SJSA1 (cell line): Measurements from ENCODE around the gene NYAP1. TPM values are rescaled to one million over a fixed set of nuclear protein-coding genes. Genes with fewer than 3 reads are reported as not detected.
"Not testable (repeated sequence)": the region's sequence is repeated elsewhere in the genome, so short reads cannot be mapped to it uniquely, and the experiment has no call there.

Experiments used
- DNase-seq, 2 experiments: peaks; one replicate each; pipeline ENCODE4 v3.0.0-alpha.2; 2015 to 2020; ENCODE audit warnings: low spot score in 2 of 2, low read depth in 1 of 2
- H3K27ac ChIP-seq: fragments of 250-450 bp; sonication (Bioruptor Pico); 2 replicates; pipeline ENCODE4 v1.5.1; 2020; ENCODE audit warnings: mild to moderate bottlenecking, moderate library complexity
- H3K27me3 ChIP-seq: fragments of 250-450 bp; sonication (Bioruptor Pico); replicated peaks from 2 replicates; pipeline ENCODE4 v1.5.1; 2020; ENCODE audit warnings: mild to moderate bottlenecking, moderate library complexity
- H3K36me3 ChIP-seq: fragments of 250-450 bp; sonication (Bioruptor Pico); 2 replicates; pipeline ENCODE4 v1.5.1; 2020; ENCODE audit warnings: mild to moderate bottlenecking
- H3K4me1 ChIP-seq: fragments of 250-450 bp; sonication (Bioruptor Pico); replicated peaks from 2 replicates; pipeline ENCODE4 v1.6.1; 2021; ENCODE audit warnings: mild to moderate bottlenecking
- H3K4me3 ChIP-seq: fragments of 250-450 bp; sonication (Bioruptor Pico); 2 replicates; pipeline ENCODE4 v1.5.1; 2020; ENCODE audit warnings: mild to moderate bottlenecking
- H3K9me3 ChIP-seq: fragments of 250-450 bp; sonication (Bioruptor Pico); replicated peaks from 2 replicates; pipeline ENCODE4 v1.5.1; 2020; ENCODE audit warnings: mild to moderate bottlenecking
- total RNA-seq: library from RNA; depleted of rRNA; stranded (reverse); fragments of >200 nt; shearing (Covaris generic); gene quantifications from 2 replicates; pipeline ENCODE4 v1.2.3, GENCODE V29; 2014

Gene NYAP1
- total RNA-seq, 1 experiment from 2014 or later: 0.87 TPM

GRCh38 chr7:100446040-100446439, 37.7 kb upstream of the NYAP1 start:
- no peak overlapping the region for H3K4me3 ChIP-seq
- no peaks in the 10 kb centered on the region for H3K27me3 ChIP-seq
- H3K27ac ChIP-seq: no peak overlapping the region
- H3K36me3 ChIP-seq: no peaks in the 10 kb centered on the region
- no peaks in the 10 kb centered on the region for H3K9me3 ChIP-seq
- peaks cover 40% of the 10 kb centered on the region for H3K4me1 ChIP-seq
- DNase-seq: no peak

GRCh38 chr7:100447363-100447762, 36.4 kb upstream of the NYAP1 start:
- H3K27me3 ChIP-seq, H3K9me3 ChIP-seq, DNase-seq, H3K36me3 ChIP-seq, H3K4me3 ChIP-seq, H3K27ac ChIP-seq: not testable (repeated sequence)
- peaks cover 36% of the 10 kb centered on the region for H3K4me1 ChIP-seq

- Histone ChIP-seq H3K4me1 (peaks cover 17% of the 10 kb centered on the region), H3K9me3 (no peaks in the 10 kb centered on the region), H3K4me3 (no peak overlapping the region), H3K27ac (no peak overlapping the region), H3K36me3 (no peaks in the 10 kb centered on the region), H3K27me3 (no peaks in the 10 kb centered on the region)
- DNase-seq: no peak
Measured at GRCh38 chr7:100449190-100449795, 34.4 kb upstream of the NYAP1 start.

- H3K9me3 ChIP-seq: no peaks in the 10 kb centered on the region
- no peaks in the 10 kb centered on the region for H3K36me3 ChIP-seq
- no peak for DNase-seq
- H3K27me3 ChIP-seq: no peaks in the 10 kb centered on the region
- H3K4me3 ChIP-seq: no peak overlapping the region
- H3K27ac ChIP-seq: no peak overlapping the region
- peaks cover 7% of the 10 kb centered on the region for H3K4me1 ChIP-seq
Measured at GRCh38 chr7:100452513-100452912, 31.2 kb upstream of the NYAP1 start.

GRCh38 chr7:100453854-100454253, 29.9 kb upstream of the NYAP1 start:
- H3K27ac ChIP-seq, H3K4me3 ChIP-seq: not testable (repeated sequence)

GRCh38 chr7:100455206-100455605, 28.5 kb upstream of the NYAP1 start:
- Histone ChIP-seq H3K36me3 (no peaks in the 10 kb centered on the region), H3K27me3 (no peaks in the 10 kb centered on the region), H3K27ac (no peak overlapping the region), H3K9me3 (no peaks in the 10 kb centered on the region), H3K4me1 (peaks cover 7% of the 10 kb centered on the region), H3K4me3 (no peak overlapping the region)
- no peak for DNase-seq

More at GRCh38 chr7:100453854-100454253, 29.9 kb upstream of the NYAP1 start:
- H3K4me1 ChIP-seq, H3K36me3 ChIP-seq, DNase-seq, H3K9me3 ChIP-seq, H3K27me3 ChIP-seq: not testable (repeated sequence)

GRCh38 chr7:100456562-100456961, 27.2 kb upstream of the NYAP1 start:
- Histone ChIP-seq H3K27me3 (no peaks in the 10 kb centered on the region), H3K27ac (no peak overlapping the region), H3K36me3 (no peaks in the 10 kb centered on the region), H3K4me1 (no peaks in the 10 kb centered on the region), H3K9me3 (no peaks in the 10 kb centered on the region), H3K4me3 (no peak overlapping the region)
- DNase-seq: no peak

GRCh38 chr7:100457033-100457432, 26.7 kb upstream of the NYAP1 start:
- DNase-seq: no peak
- Histone ChIP-seq H3K4me3 (no peak overlapping the region), H3K36me3 (no peaks in the 10 kb centered on the region), H3K9me3 (no peaks in the 10 kb centered on the region), H3K4me1 (no peaks in the 10 kb centered on the region), H3K27me3 (no peaks in the 10 kb centered on the region), H3K27ac (no peak overlapping the region)

GRCh38 chr7:100464210-100464660, 19.5 kb upstream of the NYAP1 start, which contains the start of gene SPACDR:
Gene SPACDR (minus strand): TSS chr7:100464260. CDS start chr7:100464025, 235 bp downstream.
- peaks cover 13% of the 10 kb centered on the region for H3K4me1 ChIP-seq
- peaks cover 30% of the 10 kb centered on the region for H3K36me3 ChIP-seq
- H3K4me3 ChIP-seq: no peak within 1 kb of the TSS
- no peak for DNase-seq
- no peaks in the 10 kb centered on the region for H3K9me3 ChIP-seq
- no peak within 1 kb of the TSS for H3K27ac ChIP-seq
- no peaks in the 10 kb centered on the region for H3K27me3 ChIP-seq

- H3K9me3 ChIP-seq: no peaks in the 10 kb centered on the region
- no peak for DNase-seq
- peaks cover 13% of the 10 kb centered on the region for H3K4me1 ChIP-seq
- no peaks in the 10 kb centered on the region for H3K27me3 ChIP-seq
- no peak overlapping the region for H3K4me3 ChIP-seq
- no peak overlapping the region for H3K27ac ChIP-seq
- peaks cover 35% of the 10 kb centered on the region for H3K36me3 ChIP-seq
Measured at GRCh38 chr7:100464791-100465190, 18.9 kb upstream of the NYAP1 start.

GRCh38 chr7:100465299-100465698, 18.4 kb upstream of the NYAP1 start:
- H3K4me3 ChIP-seq: no peak overlapping the region
- no peak for DNase-seq
- peaks cover 38% of the 10 kb centered on the region for H3K36me3 ChIP-seq
- no peaks in the 10 kb centered on the region for H3K9me3 ChIP-seq
- H3K4me1 ChIP-seq: peaks cover 13% of the 10 kb centered on the region
- no peaks in the 10 kb centered on the region for H3K27me3 ChIP-seq
- H3K27ac ChIP-seq: no peak overlapping the region

- Histone ChIP-seq H3K4me3 (no peak overlapping the region), H3K4me1 (peaks cover 13% of the 10 kb centered on the region), H3K27ac (no peak overlapping the region), H3K9me3 (no peaks in the 10 kb centered on the region), H3K36me3 (peaks cover 43% of the 10 kb centered on the region), H3K27me3 (no peaks in the 10 kb centered on the region)
- DNase-seq: peak in 1 of 2 experiments; percentile 71
Measured at GRCh38 chr7:100465702-100466311, 17.9 kb upstream of the NYAP1 start.

GRCh38 chr7:100466653-100467605, 16.8 kb upstream of the NYAP1 start:
- peaks cover 51% of the 10 kb centered on the region for H3K36me3 ChIP-seq
- DNase-seq: no peak
- no peaks in the 10 kb centered on the region for H3K27me3 ChIP-seq
- H3K4me3 ChIP-seq: no peak overlapping the region
- H3K9me3 ChIP-seq: no peaks in the 10 kb centered on the region
- no peak overlapping the region for H3K27ac ChIP-seq
- H3K4me1 ChIP-seq: peaks cover 13% of the 10 kb centered on the region
